IPS-15b (cell line): ENCODE measurements around the gene TTC13.

ENCODE experiments used
- H3K27me3 ChIP-seq: one replicate; pipeline ENCODE4 v1.6.1; 2013; ENCODE audit warnings: low read length; ENCODE audit not compliant: control insufficient read depth, insufficient read depth
- H3K36me3 ChIP-seq: one replicate; pipeline ENCODE4 v1.6.1; 2013; ENCODE audit warnings: low read length; ENCODE audit not compliant: control insufficient read depth, insufficient read depth
- H3K4me1 ChIP-seq: one replicate; pipeline ENCODE4 v1.6.1; 2013; ENCODE audit warnings: mild to moderate bottlenecking, low read length; ENCODE audit not compliant: control insufficient read depth, insufficient read depth
- H3K4me3 ChIP-seq: one replicate; pipeline ENCODE4 v1.5.1; 2013; ENCODE audit warnings: low read depth, low read length
- H3K9ac ChIP-seq: one replicate; pipeline ENCODE4 v1.6.1; 2013; ENCODE audit warnings: low read depth, mild to moderate bottlenecking, low read length
- H3K9me3 ChIP-seq: one replicate; pipeline ENCODE4 v1.6.1; 2013; ENCODE audit warnings: mild to moderate bottlenecking, low read length; ENCODE audit not compliant: control insufficient read depth, insufficient read depth

The TTC13 gene

GRCh38 chr1:230917284-230918135, 61.2 kb downstream of the TTC13 start:
- no peaks in the 10 kb centered on the region for H3K36me3 ChIP-seq
- no peak overlapping the region for H3K4me3 ChIP-seq
- no peak overlapping the region for H3K9ac ChIP-seq
- no peaks in the 10 kb centered on the region for H3K9me3 ChIP-seq
- no peaks in the 10 kb centered on the region for H3K27me3 ChIP-seq
- no peaks in the 10 kb centered on the region for H3K4me1 ChIP-seq

GRCh38 chr1:230916587-230917283, 61.9 kb downstream of the TTC13 start:
- Histone ChIP-seq H3K4me1 (no peaks in the 10 kb centered on the region), H3K9ac (no peak overlapping the region), H3K27me3 (no peaks in the 10 kb centered on the region), H3K9me3 (no peaks in the 10 kb centered on the region), H3K36me3 (no peaks in the 10 kb centered on the region), H3K4me3 (no peak overlapping the region)

GRCh38 chr1:230915078-230915477, 63.6 kb downstream of the TTC13 start:
- H3K9ac ChIP-seq: no peak overlapping the region
- no peaks in the 10 kb centered on the region for H3K9me3 ChIP-seq
- no peaks in the 10 kb centered on the region for H3K27me3 ChIP-seq
- no peaks in the 10 kb centered on the region for H3K36me3 ChIP-seq
- H3K4me3 ChIP-seq: no peak overlapping the region
- H3K4me1 ChIP-seq: no peaks in the 10 kb centered on the region

- no peak overlapping the region for H3K4me3 ChIP-seq
- no peaks in the 10 kb centered on the region for H3K27me3 ChIP-seq
- no peaks in the 10 kb centered on the region for H3K36me3 ChIP-seq
- no peak overlapping the region for H3K9ac ChIP-seq
- no peaks in the 10 kb centered on the region for H3K4me1 ChIP-seq
- H3K9me3 ChIP-seq: no peaks in the 10 kb centered on the region
Measured at GRCh38 chr1:230913496-230913895, 65.2 kb downstream of the TTC13 start.

- H3K9me3 ChIP-seq: no peaks in the 10 kb centered on the region
- no peaks in the 10 kb centered on the region for H3K27me3 ChIP-seq
- no peaks in the 10 kb centered on the region for H3K4me1 ChIP-seq
- H3K4me3 ChIP-seq: no peak overlapping the region
- no peak overlapping the region for H3K9ac ChIP-seq
- H3K36me3 ChIP-seq: no peaks in the 10 kb centered on the region
Measured at GRCh38 chr1:230910755-230911117, 67.9 kb downstream of the TTC13 start.

GRCh38 chr1:230909974-230910754, 68.5 kb downstream of the TTC13 start:
- no peak overlapping the region for H3K9ac ChIP-seq
- no peaks in the 10 kb centered on the region for H3K36me3 ChIP-seq
- no peak overlapping the region for H3K4me3 ChIP-seq
- H3K27me3 ChIP-seq: no peaks in the 10 kb centered on the region
- H3K9me3 ChIP-seq: no peaks in the 10 kb centered on the region
- H3K4me1 ChIP-seq: no peaks in the 10 kb centered on the region

- no peaks in the 10 kb centered on the region for H3K9me3 ChIP-seq
- H3K36me3 ChIP-seq: no peaks in the 10 kb centered on the region
- H3K9ac ChIP-seq: no peak overlapping the region
- H3K27me3 ChIP-seq: no peaks in the 10 kb centered on the region
- no peak overlapping the region for H3K4me3 ChIP-seq
- no peaks in the 10 kb centered on the region for H3K4me1 ChIP-seq
Measured at GRCh38 chr1:230907472-230908205, 71.0 kb downstream of the TTC13 start.

GRCh38 chr1:230906226-230906625, 72.4 kb downstream of the TTC13 start:
- no peaks in the 10 kb centered on the region for H3K27me3 ChIP-seq
- H3K4me1 ChIP-seq: no peaks in the 10 kb centered on the region
- no peaks in the 10 kb centered on the region for H3K9me3 ChIP-seq
- H3K36me3 ChIP-seq: no peaks in the 10 kb centered on the region
- H3K9ac ChIP-seq: no peak overlapping the region
- H3K4me3 ChIP-seq: no peak overlapping the region

- Histone ChIP-seq H3K4me1 (no peaks in the 10 kb centered on the region), H3K9me3 (no peaks in the 10 kb centered on the region), H3K4me3 (no peak overlapping the region), H3K27me3 (no peaks in the 10 kb centered on the region), H3K9ac (no peak overlapping the region), H3K36me3 (no peaks in the 10 kb centered on the region)
Measured at GRCh38 chr1:230905733-230906132, 72.9 kb downstream of the TTC13 start.

GRCh38 chr1:230902349-230902923, 76.2 kb downstream of the TTC13 start:
- Histone ChIP-seq H3K27me3 (no peaks in the 10 kb centered on the region), H3K9me3 (no peaks in the 10 kb centered on the region), H3K36me3 (no peaks in the 10 kb centered on the region), H3K4me3 (no peak overlapping the region), H3K9ac (no peak overlapping the region), H3K4me1 (no peaks in the 10 kb centered on the region)

- H3K9me3 ChIP-seq: no peaks in the 10 kb centered on the region
- H3K4me3 ChIP-seq: no peak overlapping the region
- no peaks in the 10 kb centered on the region for H3K27me3 ChIP-seq
- H3K36me3 ChIP-seq: no peaks in the 10 kb centered on the region
- no peaks in the 10 kb centered on the region for H3K4me1 ChIP-seq
- H3K9ac ChIP-seq: no peak overlapping the region
Measured at GRCh38 chr1:230901671-230902070, 77.0 kb downstream of the TTC13 start.
